Suppressor macrophage treated with lipopolysaccharide for 1 hour (primary cell): Measurements from ENCODE around the gene ARAP2.

Experiments used
- DNase-seq, 3 donors: peaks; one replicate each; pipeline ENCODE4 v3.0.0-alpha.2; 2020 to 2022

The ARAP2 gene

GRCh38 chr4:36218121-36218520 is 26.2 kb downstream of the ARAP2 start:
- DNase-seq: no peak

- no peak for DNase-seq
These were observed 28.7 kb downstream of the ARAP2 start for GRCh38 chr4:36215627-36216026.

GRCh38 chr4:36214735-36215485 is 29.4 kb downstream of the ARAP2 start:
- DNase-seq: no peak

- DNase-seq: no peak
These were observed 30.3 kb downstream of the ARAP2 start for GRCh38 chr4:36213977-36214376.

- DNase-seq: peak in 1 of 3 donors; percentile 46
These were observed 33.2 kb downstream of the ARAP2 start for GRCh38 chr4:36211084-36211483.

- DNase-seq: no peak
These were observed 34.2 kb downstream of the ARAP2 start for GRCh38 chr4:36209941-36210649.

- no peak for DNase-seq
These were observed 35.3 kb downstream of the ARAP2 start for GRCh38 chr4:36208893-36209473.

- DNase-seq: no peak
These were observed 36.3 kb downstream of the ARAP2 start for GRCh38 chr4:36207831-36208520.

GRCh38 chr4:36207367-36207766 is 36.9 kb downstream of the ARAP2 start:
- no peak for DNase-seq

- DNase-seq: peak; percentile 73 to 84 (median 84)
These were observed 37.6 kb downstream of the ARAP2 start for GRCh38 chr4:36206603-36207311.

GRCh38 chr4:36206012-36206411 is 38.3 kb downstream of the ARAP2 start:
- no peak for DNase-seq

GRCh38 chr4:36198861-36199260 is 45.5 kb downstream of the ARAP2 start:
- no peak for DNase-seq

GRCh38 chr4:36198068-36198808 is 46.1 kb downstream of the ARAP2 start:
- DNase-seq: no peak

GRCh38 chr4:36197501-36197900 is 46.8 kb downstream of the ARAP2 start:
- no peak for DNase-seq

- peak in 2 of 3 donors; percentile 45 to 56 for DNase-seq
These were observed 48.0 kb downstream of the ARAP2 start for GRCh38 chr4:36196145-36196913.

GRCh38 chr4:36192922-36193321 is 51.4 kb downstream of the ARAP2 start:
- no peak for DNase-seq

GRCh38 chr4:36189511-36190226 is 54.6 kb downstream of the ARAP2 start:
- DNase-seq: peak; percentile 33 to 65 (median 52)

GRCh38 chr4:36187723-36188333 is 56.5 kb downstream of the ARAP2 start:
- DNase-seq: peak in 1 of 3 donors; percentile 46

GRCh38 chr4:36183665-36184393 is 60.5 kb downstream of the ARAP2 start:
- no peak for DNase-seq
